ENCODE results near the gene PPP4R1. TPM values are rescaled to one million over a fixed set of nuclear protein-coding genes. Genes with fewer than 3 reads are reported as not detected.

PPP4R1 gene
- total and polyA plus RNA-seq, 2 of the 4 experiments (the other 2 are of a cell fraction): 80.6 to 123 TPM

- Histone ChIP-seq H3K27ac (ENCODE audit: insufficient read depth, low read length) (no peak overlapping the region), H4K20me1 (ENCODE audit: insufficient read depth, low read length) (no peaks in the 10 kb centered on the region), H3K4me2 (ENCODE audit: low read depth, low read length) (no peak overlapping the region), H3K79me1 (ENCODE audit: low read depth in 1 of 2, low read length in 2 of 2) (peaks cover 26 to 49% of the 10 kb centered on the region in 2 experiments), H3K27me3 (ENCODE audit: control insufficient read depth, insufficient read depth, low read length) (no peaks in the 10 kb centered on the region), H4K5ac (ENCODE audit: low read depth, low read length) (no peak overlapping the region), H4K8ac (ENCODE audit: low read depth in 2 of 2, low read length in 2 of 2) (no peak overlapping the region), H3K9ac (ENCODE audit: low read depth, low read length) (no peak overlapping the region), H3K18ac (ENCODE audit: low read depth, low read length) (no peak overlapping the region), H2BK120ac (ENCODE audit: low read depth, low read length) (no peak overlapping the region), H4K91ac (ENCODE audit: insufficient read depth, low read depth, low read length) (no peak overlapping the region), H3K9me3 (ENCODE audit: control insufficient read depth, insufficient read depth, low read length) (no peaks in the 10 kb centered on the region), H2BK20ac (ENCODE audit: low read depth, low read length) (no peak overlapping the region), H2BK5ac (ENCODE audit: low read depth, low read length, poor library complexity, severe bottlenecking) (no peak overlapping the region), H3K36me3 (ENCODE audit: control insufficient read depth, insufficient read depth, low read length) (peaks cover 18% of the 10 kb centered on the region), H2AK5ac (ENCODE audit: low read depth, low read length) (no peak overlapping the region), H3K9me1 (ENCODE audit: insufficient read depth, low read length) (0 out of 2 replicates have a peak, but pooled peaks cover 3% of the 10 kb centered on the region), H3K56ac (ENCODE audit: extremely low read depth, insufficient read depth, low read length) (no peak overlapping the region), H2AFZ (replicated peaks; ENCODE audit: low read length, poor library complexity) (no peak overlapping the region), H3K4me3 (ENCODE audit: insufficient read depth, low read depth, low read length) (no peak overlapping the region), H2AK9ac (replicated peaks; ENCODE audit: low read depth, low read length, poor library complexity) (no peak overlapping the region), H2BK15ac (ENCODE audit: low read depth, low read length) (no peak overlapping the region), H3K23ac (ENCODE audit: low read depth, low read length) (no peak overlapping the region), H3K4ac (ENCODE audit: low read depth, low read length) (no peak overlapping the region), H3K14ac (replicated peaks; ENCODE audit: low read depth, low read length) (no peak overlapping the region), H3K4me1 (ENCODE audit: control insufficient read depth, insufficient read depth, low read length) (no peaks in the 10 kb centered on the region)
- in situ Hi-C loops (cut with MboI; ENCODE audit: low sequenced_read_pairs): no loop called here
- BruUV-seq (replicated peaks): no TSS peak
- TF ChIP-seq ELK1 (IDR thresholded peaks at IDR 0.05; ENCODE audit: borderline replicate concordance, low read depth, low read length): no peak
- TF ChIP-seq BHLHE40 (IDR thresholded peaks at IDR 0.05; ENCODE audit: low read depth, low read length): no peak
- no peak for TF ChIP-seq RCOR1 (IDR thresholded peaks at IDR 0.05; ENCODE audit: insufficient replicate concordance, low read length)
- no peak for TF ChIP-seq RAD21 (IDR thresholded peaks at IDR 0.05; ENCODE audit: low read length)
- CTCF ChIA-PET: no interaction called here
- POLR2A ChIA-PET (ENCODE audit: unreplicated experiment): no interaction called here
- dilution Hi-C loops (cut with HindIII; ENCODE audit: low sequenced_read_pairs, unreplicated experiment): no loop called here
- DNase-seq (no peak), ATAC-seq (ENCODE audit: low read depth) (no peak)
- no CpG with 5 or more reads among the region's 6 CpGs for WGBS, 2 experiments (ENCODE audit: extremely low coverage in 2 of 2, insufficient read length in 1 of 2)
- intact Hi-C loops (cut with micrococcal nuclease): no loop called here
These were observed 91.4 kb downstream of the PPP4R1 start for GRCh38 chr18:9522952-9523351.
